ENCODE data around the gene SKAP1. TPM values are rescaled to one million over a fixed set of nuclear protein-coding genes. Genes with fewer than 3 reads are reported as not detected.

SKAP1 gene
- total RNA-seq, 1 donor from 2014 or later = not detected

- no peak overlapping the region for H3K27ac ChIP-seq (ENCODE audit: low read depth, low read length)
- H3K27me3 ChIP-seq (ENCODE audit: insufficient read depth, low read length) = peaks cover 53% of the 10 kb centered on the region
- no peaks in the 10 kb centered on the region for H3K9me3 Mint-ChIP-seq (ENCODE audit: unreplicated experiment)
Observed at GRCh38 chr17:48389903-48390302, 40.1 kb downstream of the SKAP1 start.

GRCh38 chr17:48388955-48389743, 40.9 kb downstream of the SKAP1 start:
- FAIRE-seq = no peak

More at GRCh38 chr17:48389903-48390302, 40.1 kb downstream of the SKAP1 start:
- no peaks in the 10 kb centered on the region for H3K4me1 ChIP-seq (ENCODE audit: insufficient read depth, low read length)
- no peaks in the 10 kb centered on the region for H4K20me1 ChIP-seq (ENCODE audit: insufficient read depth, low read length)
- H3K4me2 ChIP-seq (ENCODE audit: low read length) = no peak overlapping the region
- H3K9me3 ChIP-seq (ENCODE audit: insufficient read depth, low read depth, low read length) = no peaks in the 10 kb centered on the region
- no peak overlapping the region for H3K9ac ChIP-seq (ENCODE audit: low read length)
- TF ChIP-seq EZH2 (IDR thresholded peaks at IDR 0.05; ENCODE audit: insufficient read depth, low read length) = no peak
- no peak for TF ChIP-seq CTCF (IDR thresholded peaks at IDR 0.05; ENCODE audit: insufficient read depth, low read depth, low read length)
- no peaks in the 10 kb centered on the region for H3K79me2 ChIP-seq (ENCODE audit: insufficient read depth, low read length)
- no peak overlapping the region for H3K4me3 Mint-ChIP-seq (ENCODE audit: unreplicated experiment)
- H3K27me3 Mint-ChIP-seq (ENCODE audit: low read depth, unreplicated experiment) = peaks cover 34% of the 10 kb centered on the region
- no peak overlapping the region for H2AFZ ChIP-seq (ENCODE audit: low read depth, low read length)
- H3K27ac Mint-ChIP-seq (ENCODE audit: unreplicated experiment) = no peak overlapping the region
- H3K4me3 ChIP-seq (ENCODE audit: insufficient read depth, low read depth, low read length) = no peak overlapping the region
- FAIRE-seq (no peak), DNase-seq (ENCODE audit: low read depth) (no peak)
- no peaks in the 10 kb centered on the region for H3K36me3 Mint-ChIP-seq (ENCODE audit: low read depth, unreplicated experiment)
- no peaks in the 10 kb centered on the region for H3K36me3 ChIP-seq (ENCODE audit: insufficient read depth, low read length)
- H3K4me1 Mint-ChIP-seq (ENCODE audit: low read depth, unreplicated experiment) = peaks cover 2% of the 10 kb centered on the region

More at GRCh38 chr17:48388955-48389743, 40.9 kb downstream of the SKAP1 start:
- H3K9ac ChIP-seq (ENCODE audit: low read length) = no peak overlapping the region
- no peak for TF ChIP-seq EZH2 (IDR thresholded peaks at IDR 0.05; ENCODE audit: insufficient read depth, low read length)
- TF ChIP-seq CTCF (IDR thresholded peaks at IDR 0.05; ENCODE audit: insufficient read depth, low read depth, low read length) = no peak
- no peak overlapping the region for H3K27ac ChIP-seq (ENCODE audit: low read depth, low read length)
- peaks cover 37% of the 10 kb centered on the region for H3K27me3 Mint-ChIP-seq (ENCODE audit: low read depth, unreplicated experiment)
- no peaks in the 10 kb centered on the region for H3K36me3 ChIP-seq (ENCODE audit: insufficient read depth, low read length)
- H3K9me3 ChIP-seq (ENCODE audit: insufficient read depth, low read depth, low read length) = no peaks in the 10 kb centered on the region
- no peaks in the 10 kb centered on the region for H3K36me3 Mint-ChIP-seq (ENCODE audit: low read depth, unreplicated experiment)
- H2AFZ ChIP-seq (ENCODE audit: low read depth, low read length) = no peak overlapping the region
- no peak for DNase-seq (ENCODE audit: low read depth)
- no peaks in the 10 kb centered on the region for H3K4me1 ChIP-seq (ENCODE audit: insufficient read depth, low read length)
- no peak overlapping the region for H3K4me3 Mint-ChIP-seq (ENCODE audit: unreplicated experiment)
- H3K9me3 Mint-ChIP-seq (ENCODE audit: unreplicated experiment) = peaks cover 4% of the 10 kb centered on the region
- H3K79me2 ChIP-seq (ENCODE audit: insufficient read depth, low read length) = no peaks in the 10 kb centered on the region
- H3K4me3 ChIP-seq (ENCODE audit: insufficient read depth, low read depth, low read length) = no peak overlapping the region
- H3K4me1 Mint-ChIP-seq (ENCODE audit: low read depth, unreplicated experiment) = peaks cover 1% of the 10 kb centered on the region
- H3K27me3 ChIP-seq (ENCODE audit: insufficient read depth, low read length) = peaks cover 54% of the 10 kb centered on the region
- no peak overlapping the region for H3K4me2 ChIP-seq (ENCODE audit: low read length)
- H3K27ac Mint-ChIP-seq (ENCODE audit: unreplicated experiment) = no peak overlapping the region
- no peaks in the 10 kb centered on the region for H4K20me1 ChIP-seq (ENCODE audit: insufficient read depth, low read length)
